GM23248 (cell line): Measurements from ENCODE around the gene SIRT4.

Source experiments
- EZH2 ChIP-seq: fragments of 200-600 bp; sonication (generic); IDR thresholded peaks from 2 replicates; pipeline ENCODE4 v1.6.1; 2018; ENCODE audit warnings: antibody characterized with exemption, mild to moderate bottlenecking; ENCODE audit not compliant: insufficient read depth, poor library complexity, severe bottlenecking
- EZH2phosphoT487 ChIP-seq: fragments of 200-600 bp; sonication (generic); IDR thresholded peaks from 2 replicates; pipeline ENCODE4 v1.6.1; 2018; ENCODE audit warnings: antibody characterized with exemption, moderate library complexity, mild to moderate bottlenecking, low read depth; ENCODE audit not compliant: insufficient read depth

GRCh38 chr12:120284381-120284780 lies 17.7 kb upstream of the SIRT4 start:
- TF ChIP-seq EZH2phosphoT487 (no peak), EZH2 (no peak)
